ENCODE results near the gene QSER1.

Gene QSER1

GRCh38 chr11:32911413-32911812 is 18.8 kb downstream of the QSER1 start:
- Histone ChIP-seq H3K4me2 (ENCODE audit: low read depth, low read length, poor library complexity, severe bottlenecking) (no peak overlapping the region), H3F3A (ENCODE audit: insufficient read depth) (no peaks in the 10 kb centered on the region), H3K36me3 (ENCODE audit: low read length) (no peaks in the 10 kb centered on the region), H3K4me3 (ENCODE audit: insufficient read depth, low read length, poor library complexity, severe bottlenecking) (no peak overlapping the region), H3K9me2 (replicated peaks; ENCODE audit: insufficient read depth, low read length) (no peaks in the 10 kb centered on the region), H4K20me1 (ENCODE audit: low read depth, low read length) (no peaks in the 10 kb centered on the region), H3K27me3 (ENCODE audit: low read length) (no peaks in the 10 kb centered on the region), H3K79me2 (ENCODE audit: insufficient read depth, low read length) (peaks cover 67% of the 10 kb centered on the region), H2AFZ (ENCODE audit: low read depth, low read length, severe bottlenecking) (no peak overlapping the region), H3K27ac (ENCODE audit: low read depth, low read length) (no peak overlapping the region), H3K9me3 (ENCODE audit: insufficient read depth, low read length) (no peaks in the 10 kb centered on the region), H3K9ac (ENCODE audit: low read length) (no peak overlapping the region)
- TF ChIP-seq CTCF (IDR thresholded peaks at IDR 0.05; ENCODE audit: insufficient read depth, low read length, poor library complexity, severe bottlenecking) = no peak
- TF ChIP-seq EZH2phosphoT487 (conservative IDR thresholded peaks at IDR 0.05; ENCODE audit: low read length) = no peak

- no peak overlapping the region for H2AFZ ChIP-seq (ENCODE audit: low read depth, low read length, severe bottlenecking)
- H3K4me3 ChIP-seq (ENCODE audit: insufficient read depth, low read length, poor library complexity, severe bottlenecking) = no peak overlapping the region
- H3K9ac ChIP-seq (ENCODE audit: low read length) = no peak overlapping the region
- H3K36me3 ChIP-seq (ENCODE audit: low read length) = no peaks in the 10 kb centered on the region
- TF ChIP-seq CTCF (IDR thresholded peaks at IDR 0.05; ENCODE audit: insufficient read depth, low read length, poor library complexity, severe bottlenecking) = no peak
- no peak for TF ChIP-seq EZH2phosphoT487 (conservative IDR thresholded peaks at IDR 0.05; ENCODE audit: low read length)
- H4K20me1 ChIP-seq (ENCODE audit: low read depth, low read length) = no peaks in the 10 kb centered on the region
- H3K27me3 ChIP-seq (ENCODE audit: low read length) = no peaks in the 10 kb centered on the region
- peaks cover 55% of the 10 kb centered on the region for H3K79me2 ChIP-seq (ENCODE audit: insufficient read depth, low read length)
- H3K27ac ChIP-seq (ENCODE audit: low read depth, low read length) = no peak overlapping the region
- H3K9me2 ChIP-seq (replicated peaks; ENCODE audit: insufficient read depth, low read length) = no peaks in the 10 kb centered on the region
- H3K9me3 ChIP-seq (ENCODE audit: insufficient read depth, low read length) = no peaks in the 10 kb centered on the region
- H3K4me2 ChIP-seq (ENCODE audit: low read depth, low read length, poor library complexity, severe bottlenecking) = no peak overlapping the region
- no peaks in the 10 kb centered on the region for H3F3A ChIP-seq (ENCODE audit: insufficient read depth)
Measured at GRCh38 chr11:32913445-32913844, 20.8 kb downstream of the QSER1 start.

GRCh38 chr11:32916361-32916760 is 23.8 kb downstream of the QSER1 start:
- no peak overlapping the region for H3K4me2 ChIP-seq (ENCODE audit: low read depth, low read length, poor library complexity, severe bottlenecking)
- no peak overlapping the region for H3K4me3 ChIP-seq (ENCODE audit: insufficient read depth, low read length, poor library complexity, severe bottlenecking)
- H3K79me2 ChIP-seq (ENCODE audit: insufficient read depth, low read length) = peaks cover 52% of the 10 kb centered on the region
- H3K9me3 ChIP-seq (ENCODE audit: insufficient read depth, low read length) = no peaks in the 10 kb centered on the region
- H3K9ac ChIP-seq (ENCODE audit: low read length) = no peak overlapping the region
- no peaks in the 10 kb centered on the region for H3F3A ChIP-seq (ENCODE audit: insufficient read depth)
- no peaks in the 10 kb centered on the region for H3K27me3 ChIP-seq (ENCODE audit: low read length)
- H3K27ac ChIP-seq (ENCODE audit: low read depth, low read length) = no peak overlapping the region
- no peaks in the 10 kb centered on the region for H4K20me1 ChIP-seq (ENCODE audit: low read depth, low read length)
- TF ChIP-seq EZH2phosphoT487 (conservative IDR thresholded peaks at IDR 0.05; ENCODE audit: low read length) (no peak), CTCF (IDR thresholded peaks at IDR 0.05; ENCODE audit: insufficient read depth, low read length, poor library complexity, severe bottlenecking) (no peak)
- H3K9me2 ChIP-seq (replicated peaks; ENCODE audit: insufficient read depth, low read length) = no peaks in the 10 kb centered on the region
- H3K36me3 ChIP-seq (ENCODE audit: low read length) = no peaks in the 10 kb centered on the region
- H2AFZ ChIP-seq (ENCODE audit: low read depth, low read length, severe bottlenecking) = no peak overlapping the region

All from SU-DHL-6 (cell line).